GM19043 (cell line): Measurements from ENCODE around the gene CPNE9.

Experiments used
- ATAC-seq: cut with Tn5 transposase; IDR thresholded peaks from one replicate; pipeline ENCODE4 v1.9.1; 2021; ENCODE audit warnings: low read depth; ENCODE audit not compliant: unreplicated experiment

Gene CPNE9

DNA sequence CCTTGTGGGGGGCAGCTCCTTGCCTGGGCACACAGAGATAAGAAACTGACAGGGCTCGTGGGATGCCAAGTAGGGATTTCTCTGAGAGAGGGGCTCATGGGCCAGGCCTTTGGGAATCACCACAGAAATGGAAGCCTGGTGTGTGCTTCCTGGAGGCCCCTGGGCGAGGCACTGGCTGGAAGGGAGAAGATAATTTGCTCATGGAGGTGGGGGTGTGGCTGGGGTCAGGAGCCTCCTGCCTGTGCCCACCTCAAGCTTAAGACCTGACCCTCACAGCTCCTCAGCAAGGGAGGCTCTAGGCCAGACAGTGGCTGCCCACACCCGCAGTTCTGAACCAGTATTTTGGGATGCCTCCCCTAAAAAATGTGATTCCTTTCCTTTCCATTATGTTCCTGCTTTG, 16.9 kb upstream of the CPNE9 start:
- no peak for ATAC-seq

DNA sequence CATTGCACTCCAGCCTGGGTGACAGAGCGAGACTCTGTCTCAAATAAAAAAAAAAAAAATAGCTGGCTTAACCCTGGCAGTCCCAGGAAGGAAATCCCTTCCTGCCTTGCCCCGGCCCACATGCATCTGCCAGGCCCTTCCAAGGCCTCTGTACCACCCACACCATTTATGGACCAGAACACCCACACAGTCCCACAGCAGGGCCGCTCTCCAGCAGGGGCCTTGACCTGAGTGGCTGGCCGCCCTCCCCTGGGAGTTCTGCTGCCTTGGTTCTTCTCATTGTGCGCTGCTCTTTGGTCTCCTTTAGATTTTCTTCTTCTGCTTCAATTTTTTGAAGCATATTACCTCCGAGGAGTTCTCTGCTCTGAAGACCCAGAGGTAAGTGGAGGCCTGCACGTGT, 16.1 kb upstream of the CPNE9 start:
- no peak for ATAC-seq

DNA sequence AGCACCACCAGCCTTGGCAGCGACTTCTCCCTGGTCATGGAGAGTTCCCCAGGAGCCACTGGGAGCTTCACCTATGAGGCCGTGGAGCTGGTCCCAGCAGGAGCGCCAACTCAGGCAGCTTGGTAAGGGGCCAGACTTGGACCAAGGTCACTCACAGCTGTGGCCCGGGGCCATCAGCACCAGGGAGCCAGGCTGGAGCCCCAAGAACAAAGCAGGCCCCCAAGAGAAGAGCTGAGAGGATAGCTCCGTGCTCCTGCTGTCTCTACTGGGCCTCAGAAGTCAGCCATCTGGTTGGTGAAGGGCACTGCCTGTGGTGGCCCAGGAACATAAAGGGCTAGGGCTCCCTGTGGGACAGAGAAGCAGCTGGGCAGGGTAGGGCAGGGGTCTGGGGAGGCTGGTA, 14.7 kb upstream of the CPNE9 start:
- ATAC-seq = no peak

DNA sequence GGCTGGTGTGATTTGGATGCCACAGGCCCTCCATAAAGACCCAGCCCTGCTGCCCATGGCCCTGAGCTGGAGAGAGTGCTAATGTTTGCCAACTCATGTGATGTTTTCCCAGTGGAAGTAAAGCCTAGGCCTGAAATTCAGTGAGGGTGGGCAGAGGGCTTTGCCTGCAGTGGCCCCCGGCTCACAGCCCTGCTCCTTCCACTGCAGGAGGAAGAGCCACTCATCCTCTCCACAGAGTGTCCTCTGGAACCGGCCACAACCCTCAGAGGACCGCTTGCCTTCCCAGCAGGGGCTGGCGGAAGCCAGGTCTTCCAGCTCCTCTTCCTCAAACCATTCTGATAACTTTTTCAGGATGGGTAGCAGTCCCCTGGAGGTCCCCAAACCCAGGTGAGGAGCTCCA, 13.9 kb upstream of the CPNE9 start:
- no peak for ATAC-seq

DNA sequence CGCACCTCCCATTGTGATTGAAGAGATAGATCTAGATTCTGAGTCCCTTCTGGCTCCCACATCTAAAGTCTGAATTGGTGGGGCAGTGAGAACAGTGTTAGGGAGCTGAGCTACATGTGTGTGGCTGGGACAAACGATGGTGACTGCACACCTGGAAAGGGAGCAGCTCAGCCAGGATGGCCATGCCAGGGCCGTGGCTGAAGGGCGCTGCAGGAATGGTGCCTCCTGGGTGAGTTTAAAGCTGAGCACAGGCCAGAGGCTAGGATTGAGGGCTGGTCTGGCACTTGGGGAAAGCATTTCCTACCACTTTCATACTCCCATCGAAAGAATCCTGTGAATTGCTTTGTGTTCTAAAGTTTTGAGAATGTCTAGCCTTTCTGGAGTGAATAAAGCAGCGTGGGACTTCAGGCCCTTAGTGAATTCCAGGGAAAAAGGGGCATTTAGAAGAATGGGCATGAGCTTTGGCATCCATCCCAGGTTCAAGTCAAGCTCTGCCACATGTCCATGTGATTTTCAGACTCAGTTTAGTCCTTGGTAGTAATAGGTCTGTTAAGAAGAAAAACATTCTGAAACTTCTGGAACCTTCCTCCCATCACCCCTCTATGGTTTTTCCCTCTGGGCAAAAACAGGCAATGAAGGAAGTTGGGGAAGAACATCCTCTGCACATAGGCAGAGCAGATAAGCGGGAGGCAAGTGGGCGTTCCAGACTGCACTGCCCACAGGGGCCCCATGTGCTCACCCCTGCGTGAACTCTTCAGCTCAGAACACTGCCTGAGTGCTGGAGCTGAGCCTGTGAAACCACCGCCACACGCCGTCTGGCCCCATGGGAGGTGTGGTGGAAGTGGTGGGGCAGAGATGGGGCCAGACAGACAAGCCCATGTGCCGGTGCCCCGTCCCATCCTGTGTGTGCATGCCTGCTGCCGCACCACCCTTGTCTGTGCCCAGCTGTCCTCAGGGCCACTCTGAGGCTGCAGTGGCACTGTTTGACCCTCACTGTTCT, 12.9 kb upstream of the CPNE9 start:
- peak; percentile 98 for ATAC-seq

DNA sequence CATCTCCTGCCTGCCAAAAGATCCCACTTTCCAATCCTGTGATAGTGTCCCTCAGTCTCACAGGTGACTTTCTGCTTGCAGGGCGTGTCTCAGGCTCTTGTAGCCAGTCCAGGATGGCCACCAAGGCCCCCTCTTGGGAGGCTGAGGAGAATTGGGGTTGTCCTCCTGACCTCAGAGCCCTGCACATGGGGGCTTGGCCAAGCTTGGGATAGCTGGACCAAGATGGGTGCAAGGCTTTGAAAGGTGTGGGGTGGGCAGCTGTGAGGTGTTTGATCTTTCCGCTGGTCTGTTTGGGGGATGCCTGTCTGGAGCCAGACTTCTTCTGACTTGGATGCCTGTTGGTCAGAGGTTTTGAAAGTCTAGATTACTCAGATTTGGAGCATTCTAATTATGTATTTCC, 12.0 kb upstream of the CPNE9 start:
- no peak for ATAC-seq

DNA sequence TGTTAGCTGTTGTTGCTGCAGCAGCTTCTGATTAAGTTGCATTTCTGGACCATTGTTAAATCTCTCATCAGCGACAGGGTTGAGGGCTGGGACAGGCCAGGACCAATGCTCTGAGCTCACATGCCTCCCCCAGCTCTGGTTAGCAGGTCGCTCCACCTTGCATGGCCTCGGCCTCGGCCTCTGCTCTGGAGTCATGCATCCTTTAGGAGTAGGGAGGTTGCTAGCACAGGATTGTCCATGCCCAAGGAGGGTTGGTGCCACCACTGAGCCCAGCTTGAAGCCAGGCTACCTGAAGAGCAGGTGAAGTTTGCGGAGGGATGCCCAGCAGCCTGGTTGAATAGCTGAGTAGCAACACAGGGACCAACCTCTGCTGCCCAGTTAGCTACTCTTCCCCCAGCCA, 11.2 kb upstream of the CPNE9 start:
- ATAC-seq = no peak

DNA sequence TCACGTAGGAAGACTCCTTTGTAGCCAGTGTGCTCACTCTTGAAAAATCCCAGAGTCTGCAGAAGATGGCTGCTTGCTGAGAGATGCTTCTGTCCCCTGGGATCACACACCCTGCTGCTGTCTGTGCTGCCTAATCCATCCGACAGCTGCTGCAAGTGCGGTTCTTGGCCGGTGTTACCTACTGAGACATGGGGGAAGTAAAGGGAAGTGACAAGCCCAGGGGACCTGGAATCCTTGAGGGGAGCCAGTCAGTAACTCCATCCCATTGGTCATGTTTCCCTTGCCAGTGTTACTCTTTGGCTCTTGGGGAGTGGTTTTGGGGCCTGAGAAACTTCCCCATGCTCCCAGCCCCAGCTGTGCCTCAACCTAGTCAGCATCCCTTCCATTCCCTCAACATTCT, 8.3 kb upstream of the CPNE9 start:
- no peak for ATAC-seq

DNA sequence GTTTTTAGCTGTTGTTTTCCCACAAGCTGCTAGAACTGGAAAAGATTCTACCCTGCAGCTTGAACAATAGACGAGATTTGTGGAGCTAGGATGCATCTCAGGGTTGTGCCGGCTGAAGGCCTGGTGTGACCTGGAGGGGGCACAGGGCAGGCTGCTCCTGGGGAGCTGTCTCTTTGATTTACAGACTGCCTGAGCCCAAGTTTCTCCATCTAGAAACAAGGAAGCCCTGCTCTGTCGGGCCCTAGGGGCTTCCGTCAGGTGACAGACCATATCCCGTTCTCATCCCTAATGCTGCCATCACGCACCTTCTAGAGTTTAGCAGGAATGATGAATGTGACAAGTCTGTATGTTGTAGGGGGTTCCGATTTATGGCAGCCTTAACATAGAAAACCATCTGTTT, 7.9 kb upstream of the CPNE9 start:
- no peak for ATAC-seq

DNA sequence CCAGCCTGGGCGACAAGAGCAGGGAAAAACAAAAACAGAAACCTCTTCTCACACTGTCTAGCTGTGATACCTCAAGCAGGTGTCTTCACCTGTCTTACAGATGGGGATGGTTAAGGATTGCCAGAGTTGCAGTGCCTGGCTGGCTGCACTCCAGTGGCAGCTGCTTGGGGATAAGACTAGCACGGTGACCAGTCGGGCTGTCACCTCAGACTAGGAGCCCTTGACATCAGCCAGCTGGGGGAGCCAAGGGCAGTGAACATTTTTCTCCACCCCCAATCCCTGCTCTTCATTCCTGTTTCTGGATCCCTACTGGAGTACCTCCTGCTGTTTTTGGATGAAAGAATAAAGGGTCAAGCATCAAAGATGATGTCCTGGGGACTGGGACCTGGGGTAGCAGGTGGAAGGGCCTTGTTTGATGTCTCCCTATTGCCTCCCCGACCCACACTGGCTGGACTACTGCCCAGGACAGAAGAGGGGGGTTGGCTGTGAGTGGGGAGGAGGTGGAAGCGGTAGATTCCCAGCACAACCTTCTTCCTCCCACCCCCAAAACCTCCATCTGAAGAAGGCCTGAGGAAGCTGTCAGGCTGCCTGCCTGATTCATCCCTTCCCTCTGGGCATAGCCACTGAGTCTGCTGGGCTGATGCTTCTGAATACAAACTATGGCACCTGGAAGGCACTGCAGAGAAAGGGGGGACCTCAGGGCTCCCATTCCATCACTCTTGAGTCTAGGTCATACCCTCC, 7.0 kb upstream of the CPNE9 start:
- no peak for ATAC-seq

DNA sequence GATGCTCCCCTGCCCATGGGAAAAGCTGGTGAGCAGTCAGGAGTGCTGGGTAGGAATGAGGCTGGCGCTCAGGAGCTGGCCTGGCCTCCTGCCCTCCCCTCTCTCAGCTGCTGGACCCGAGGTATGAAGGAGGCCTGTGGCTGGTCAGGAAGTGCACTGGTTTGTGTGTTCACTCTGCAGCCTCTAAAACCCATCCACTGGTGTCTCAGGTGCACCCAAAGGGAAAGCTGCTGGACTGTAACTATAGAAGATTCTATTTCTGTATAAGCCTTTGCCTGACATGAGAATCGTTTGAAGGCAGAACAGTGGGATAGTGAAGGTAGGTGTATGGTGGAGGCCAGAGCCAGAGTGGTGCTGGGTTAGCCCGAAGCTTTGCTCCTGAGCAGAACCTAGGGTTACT, 5.7 kb upstream of the CPNE9 start:
- ATAC-seq = no peak

DNA sequence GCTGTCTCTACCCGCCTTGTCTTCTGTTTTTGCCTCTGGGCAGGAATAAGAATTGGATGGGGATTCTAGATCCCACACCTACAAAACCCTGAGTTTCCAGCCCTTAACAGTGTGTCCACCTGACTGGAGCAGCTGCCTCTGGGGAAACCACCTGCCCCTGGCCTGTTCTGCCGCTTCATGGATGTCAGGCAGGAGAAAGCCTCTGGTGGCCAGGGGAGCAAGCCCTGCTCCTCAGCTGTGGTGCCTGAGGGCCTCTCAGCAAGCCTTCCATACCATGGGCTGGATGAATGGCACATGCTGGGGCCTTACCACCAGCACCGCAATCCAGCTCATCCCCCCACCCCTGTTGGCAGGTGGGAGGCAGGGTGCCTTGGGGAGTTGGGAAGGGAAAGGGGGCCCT, 5.3 kb upstream of the CPNE9 start:
- no peak for ATAC-seq

DNA sequence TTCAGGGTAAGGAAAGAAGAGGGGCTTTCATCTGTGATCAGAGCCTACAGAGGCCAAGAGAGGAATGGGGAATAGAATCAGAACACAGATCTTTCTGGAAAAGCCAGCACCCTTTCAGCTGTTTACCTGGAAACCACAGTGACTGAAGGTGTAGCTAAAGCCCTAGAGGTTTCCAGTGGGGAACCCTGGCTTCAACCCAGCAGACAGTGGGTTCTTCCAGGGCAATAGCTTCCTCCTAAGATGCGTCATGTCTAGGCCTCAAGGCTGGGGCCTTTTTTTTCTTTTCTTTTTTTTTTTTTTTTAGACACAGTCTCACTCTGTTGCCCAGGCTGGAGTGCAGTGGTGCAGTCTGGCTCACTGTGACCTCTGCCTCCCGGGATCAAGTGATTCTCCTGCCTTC, 3.1 kb upstream of the CPNE9 start:
- no peak for ATAC-seq

DNA sequence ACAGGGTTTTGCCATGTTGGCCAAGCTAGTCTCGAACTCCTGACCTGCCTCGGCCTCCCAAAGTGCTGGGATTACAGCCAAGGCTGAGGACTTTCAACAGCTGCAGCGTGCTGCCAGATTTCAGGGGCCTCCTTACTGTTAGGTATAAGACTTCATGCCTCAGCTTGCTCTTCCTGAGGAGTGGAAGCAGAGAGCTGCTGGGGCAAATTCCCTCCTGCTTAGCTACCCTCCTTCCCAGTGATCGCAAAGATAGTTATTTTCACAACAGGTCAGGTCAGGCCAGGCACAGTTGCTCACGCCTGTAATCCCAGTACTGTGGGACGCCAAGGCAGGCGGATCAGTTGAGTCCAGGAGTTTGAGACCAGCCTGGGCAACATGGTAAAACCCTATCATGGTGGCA, 2.6 kb upstream of the CPNE9 start:
- no peak for ATAC-seq

DNA sequence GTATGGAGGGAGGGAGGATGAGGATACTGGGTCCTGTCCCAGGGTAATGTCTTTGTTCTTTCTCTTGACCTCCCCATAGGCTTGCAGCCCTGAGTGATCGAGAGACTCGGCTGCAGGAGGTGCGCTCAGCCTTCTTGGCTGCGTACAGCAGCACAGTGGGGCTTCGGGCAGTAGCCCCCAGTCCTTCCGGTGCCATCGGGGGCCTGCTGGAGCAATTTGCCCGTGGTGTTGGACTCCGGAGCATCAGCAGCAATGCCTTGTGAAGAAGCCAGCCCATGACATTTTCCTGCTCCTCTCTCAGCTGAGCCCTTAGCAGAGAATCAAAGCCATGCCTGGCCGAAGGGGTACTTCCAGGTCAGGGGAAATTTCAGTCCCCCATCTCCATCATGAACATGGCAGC, 1.9 kb upstream of the CPNE9 start:
- ATAC-seq = no peak

DNA sequence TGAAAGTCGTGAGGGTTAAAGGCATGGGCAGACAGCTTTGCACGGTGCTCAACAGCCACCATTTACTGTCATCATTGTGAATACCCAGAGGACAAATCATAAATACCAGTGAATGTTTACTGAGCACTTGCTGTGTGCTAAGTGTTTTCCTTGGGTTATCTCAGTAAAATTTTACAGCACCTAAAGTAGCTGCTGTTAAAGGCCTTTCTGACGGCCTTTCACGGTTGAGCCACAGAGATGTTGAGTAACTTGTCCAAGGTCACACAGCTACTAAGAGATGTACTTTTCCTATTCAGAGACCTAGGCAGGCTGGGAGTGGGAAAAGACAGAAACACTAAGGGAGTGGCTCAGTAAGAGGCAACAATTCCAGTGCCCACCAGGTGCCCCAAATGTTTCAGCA, 393 bp upstream of the CPNE9 start:
- ATAC-seq = no peak

DNA sequence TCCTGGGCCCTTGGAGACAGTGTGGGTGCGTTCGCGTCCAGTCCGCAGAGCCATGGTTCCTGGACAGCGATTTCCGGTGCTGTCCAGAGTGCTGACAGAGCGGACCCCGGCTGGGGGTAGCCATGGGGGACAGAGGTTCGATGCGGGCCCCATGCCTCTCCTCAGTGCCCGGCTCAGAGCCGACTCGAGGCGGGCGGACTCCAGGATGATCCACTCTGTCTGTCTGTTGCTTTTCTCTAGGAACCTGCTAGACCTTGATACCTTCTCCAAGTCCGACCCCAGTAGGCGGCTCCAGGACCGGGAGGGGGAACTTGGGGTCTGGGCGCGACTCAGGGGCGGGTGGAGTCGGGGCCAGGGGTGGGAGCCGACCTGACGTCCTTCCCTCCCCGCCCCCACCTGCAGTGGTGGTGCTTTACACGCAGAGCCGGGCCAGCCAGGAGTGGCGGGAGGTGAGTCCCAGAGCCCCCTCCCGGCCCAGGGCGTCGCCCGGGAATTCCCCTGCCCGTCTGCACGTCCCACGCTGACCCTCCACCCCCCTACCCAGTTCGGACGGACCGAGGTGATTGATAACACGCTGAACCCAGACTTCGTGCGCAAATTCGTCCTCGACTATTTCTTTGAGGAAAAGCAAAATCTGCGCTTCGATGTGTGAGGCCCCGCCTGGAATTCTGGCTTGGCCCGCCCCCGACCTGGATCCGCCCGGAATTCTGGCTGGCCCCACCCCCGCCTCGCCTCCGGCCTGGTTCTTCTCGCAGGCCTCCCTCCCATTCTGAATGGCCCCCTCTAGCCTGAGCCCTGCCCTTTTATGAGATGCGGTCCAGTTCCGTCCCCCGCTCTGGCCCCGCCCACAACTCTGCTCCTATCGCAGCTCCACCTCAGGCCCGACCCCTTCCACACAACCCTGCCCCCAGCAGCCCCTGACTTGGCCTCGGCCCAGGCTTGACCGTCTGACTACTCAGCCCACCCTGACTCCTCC, 1.0 kb downstream of the CPNE9 start:
- no peak for ATAC-seq

DNA sequence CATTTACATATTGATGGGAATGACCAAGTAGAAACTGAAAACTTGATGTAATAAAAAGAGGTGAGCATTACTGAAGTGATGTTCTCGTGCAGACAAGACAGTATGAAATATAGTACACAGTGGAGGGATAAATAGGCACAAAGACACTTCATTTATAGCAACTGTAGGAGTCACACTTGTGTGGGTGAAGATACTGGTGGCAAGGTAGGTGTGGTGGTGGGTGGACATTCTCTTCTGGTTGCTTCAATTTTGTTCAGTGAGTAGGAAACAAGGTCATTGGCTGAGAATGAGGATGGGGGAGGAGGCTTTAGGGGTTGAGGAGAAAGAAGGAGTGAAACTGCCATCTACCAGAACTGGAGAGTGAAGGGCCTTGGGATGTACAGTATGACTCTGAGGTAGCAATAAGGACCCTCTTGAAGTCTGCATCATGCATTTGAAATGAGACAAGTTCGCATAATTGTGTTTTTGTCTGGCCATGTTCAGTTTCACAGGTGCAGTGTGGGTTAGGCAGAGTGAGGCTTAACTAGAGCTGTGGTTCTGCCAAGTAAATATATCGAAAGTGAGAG, 6.6 kb downstream of the CPNE9 start:
- no peak for ATAC-seq

DNA sequence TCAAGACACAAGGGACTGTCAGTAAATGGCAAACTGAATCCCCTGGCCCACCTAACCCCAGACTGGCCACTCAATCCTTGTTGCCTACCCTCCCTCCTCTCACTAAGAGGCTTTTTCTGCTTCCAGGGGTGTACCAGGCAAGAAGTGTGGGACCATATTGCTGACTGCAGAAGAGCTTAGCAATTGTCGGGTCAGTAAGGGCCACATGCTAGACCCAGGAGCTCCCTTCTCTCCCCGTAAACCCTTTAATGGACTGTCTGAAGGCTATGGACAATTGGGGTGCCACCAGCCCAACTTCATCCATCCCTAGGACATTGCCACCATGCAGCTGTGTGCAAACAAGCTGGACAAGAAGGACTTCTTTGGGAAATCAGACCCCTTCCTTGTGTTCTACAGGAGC, 8.8 kb downstream of the CPNE9 start:
- ATAC-seq = no peak

DNA sequence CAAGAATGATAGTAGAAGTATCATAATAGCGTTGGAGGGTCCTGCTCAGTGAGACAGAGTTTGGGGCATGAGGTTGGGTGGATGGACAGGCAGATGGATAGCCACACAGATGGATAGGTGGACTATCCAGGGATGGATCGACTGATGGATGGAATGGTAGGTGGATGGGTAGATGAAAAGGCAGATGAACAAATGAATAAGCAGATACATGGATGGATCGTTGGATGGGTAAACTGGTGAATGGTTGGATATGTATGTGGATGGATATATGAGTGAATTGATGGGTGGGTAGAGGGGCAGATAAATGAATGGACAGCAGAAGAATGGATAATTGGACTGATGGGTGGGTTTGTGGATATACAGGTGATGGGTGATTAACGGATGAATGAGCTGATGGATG, 9.5 kb downstream of the CPNE9 start:
- ATAC-seq = no peak
